ENCODE measurements around the gene EML3.
"Not testable (repeated sequence)": the region's sequence is repeated elsewhere in the genome, so short reads cannot be mapped to it uniquely, and the experiment has no call there.

EML3 gene

DNA sequence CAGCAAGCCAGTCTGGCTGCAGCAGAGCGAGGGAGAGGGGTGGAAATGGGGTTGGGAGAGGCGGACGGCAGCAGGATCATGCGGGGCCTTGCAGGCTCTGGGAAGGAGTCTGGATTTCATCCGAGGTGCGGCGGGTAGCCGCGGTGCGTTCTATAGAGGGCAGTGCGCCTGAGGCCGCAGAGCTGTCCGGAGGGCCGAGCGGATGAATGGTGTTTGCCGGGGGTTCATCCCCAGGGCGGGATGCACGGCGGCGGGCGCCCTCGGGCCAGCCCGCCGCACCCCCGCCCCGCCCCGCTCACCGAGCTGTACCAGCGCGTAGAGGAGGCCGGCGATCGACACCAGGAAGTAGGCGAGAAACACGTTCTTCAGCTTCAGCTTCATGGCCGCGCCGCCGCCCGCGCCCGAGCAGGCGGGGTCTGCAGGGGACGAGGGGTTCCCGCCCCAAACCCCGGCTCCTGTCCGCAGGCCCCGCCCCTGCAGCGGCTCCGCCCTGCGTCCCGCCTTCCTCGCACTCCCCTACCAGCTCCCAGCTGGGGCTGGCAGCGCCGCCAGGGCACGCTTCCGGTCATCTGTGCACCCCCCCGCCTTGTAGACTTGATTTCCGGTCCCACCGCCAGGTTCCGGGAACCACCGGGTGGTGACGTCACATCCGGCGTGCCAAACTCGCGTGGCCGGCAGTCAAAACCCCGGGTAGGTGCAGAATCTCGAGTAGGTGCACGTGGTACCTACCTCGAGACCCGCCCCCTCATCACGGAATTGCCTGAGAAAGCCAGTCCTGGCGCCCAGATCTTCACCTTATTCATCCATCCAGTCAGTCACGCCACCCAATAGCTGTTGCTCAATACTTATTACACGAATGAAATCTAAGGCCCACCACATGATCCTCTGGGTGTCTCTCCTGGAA is 9.2 kb upstream of the EML3 start, which contains the start of gene B3GAT3:
B3GAT3 (minus strand) TSS at position 420 of the 904 bp plus-strand sequence; CDS start at position 381, 39 bp downstream.
- peak; percentile 84 to 99 (median 97) for DNase-seq

DNA sequence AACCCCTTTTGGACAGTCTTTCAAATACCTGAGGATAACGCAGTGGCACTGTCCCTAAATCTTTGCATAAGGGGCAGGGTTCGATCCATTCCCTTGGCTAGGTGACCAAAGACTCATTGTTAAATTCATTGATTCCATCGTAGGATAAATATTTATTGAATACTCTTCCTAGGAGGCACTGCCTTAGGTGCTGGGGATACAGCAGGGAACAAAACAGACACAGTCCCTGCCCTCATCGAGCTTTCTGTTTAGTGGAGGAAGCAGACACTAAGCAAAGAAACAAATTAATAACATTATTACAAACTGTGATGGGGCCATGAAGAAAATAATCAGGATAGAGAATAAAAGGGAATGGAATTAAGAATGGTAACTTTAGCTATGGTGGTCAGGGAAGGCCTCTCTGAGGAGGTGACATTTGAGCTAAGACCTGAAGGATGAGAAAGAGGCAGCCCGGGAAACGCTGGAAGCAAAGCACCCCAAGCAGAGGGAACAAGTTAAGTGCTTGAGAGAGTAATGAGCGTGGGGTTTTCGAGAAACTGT is 8.5 kb upstream of the EML3 start:
- no peak for DNase-seq

DNA sequence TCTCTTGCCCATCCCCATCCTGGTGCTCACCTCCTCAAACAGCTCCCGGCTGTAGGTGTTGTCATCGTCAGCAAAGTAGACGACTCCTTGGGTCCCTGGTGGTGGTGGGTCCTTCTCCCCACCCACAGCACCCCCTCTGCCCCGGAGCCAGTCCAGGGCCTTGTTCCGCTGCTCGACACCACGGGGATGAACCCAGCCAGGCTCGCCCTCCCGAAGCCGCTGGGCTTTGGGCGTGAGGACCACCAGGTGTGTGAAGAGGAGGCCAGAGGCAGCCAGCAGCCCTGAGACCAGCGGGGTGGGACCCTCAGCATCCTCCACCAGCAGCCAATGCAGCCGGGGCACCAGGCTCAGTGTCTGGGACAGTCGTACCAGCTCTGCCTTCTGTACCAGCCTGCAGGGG is 4.4 kb upstream of the EML3 start:
- not testable (repeated sequence) for DNase-seq

GRCh38 chr11:62615521-62615920 is 2.9 kb upstream of the EML3 start:
- DNase-seq = no peak

DNA sequence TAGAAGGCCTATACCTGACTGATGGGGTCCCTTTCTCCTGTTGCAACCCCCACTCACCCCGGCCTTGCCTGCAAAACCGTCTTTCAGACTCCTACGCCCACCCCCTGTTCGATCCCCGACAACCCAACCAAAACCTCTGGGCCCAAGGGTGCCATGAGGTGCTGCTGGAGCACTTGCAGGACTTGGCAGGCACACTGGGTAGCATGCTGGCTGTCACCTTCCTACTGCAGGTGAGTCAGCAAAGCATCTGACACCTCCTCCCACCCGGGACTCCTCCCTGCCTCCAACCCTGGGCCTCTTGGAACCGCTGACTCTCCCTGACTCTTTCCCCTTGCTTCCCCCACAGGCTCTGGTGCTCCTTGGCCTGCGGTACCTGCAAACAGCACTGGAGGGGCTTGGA is 1.7 kb upstream of the EML3 start:
- peak in 3 of 51 donors; percentile 31 to 50 (median 37) for DNase-seq

- DNase-seq = peak in 27 of 51 donors; percentile 36 to 84 (median 65)
These were observed 760 bp upstream of the EML3 start for GRCh38 chr11:62613291-62613778.

GRCh38 chr11:62611705-62612365 is 740 bp downstream of the EML3 start:
- peak in 19 of 51 donors; percentile 10 to 62 (median 32) for DNase-seq

DNA sequence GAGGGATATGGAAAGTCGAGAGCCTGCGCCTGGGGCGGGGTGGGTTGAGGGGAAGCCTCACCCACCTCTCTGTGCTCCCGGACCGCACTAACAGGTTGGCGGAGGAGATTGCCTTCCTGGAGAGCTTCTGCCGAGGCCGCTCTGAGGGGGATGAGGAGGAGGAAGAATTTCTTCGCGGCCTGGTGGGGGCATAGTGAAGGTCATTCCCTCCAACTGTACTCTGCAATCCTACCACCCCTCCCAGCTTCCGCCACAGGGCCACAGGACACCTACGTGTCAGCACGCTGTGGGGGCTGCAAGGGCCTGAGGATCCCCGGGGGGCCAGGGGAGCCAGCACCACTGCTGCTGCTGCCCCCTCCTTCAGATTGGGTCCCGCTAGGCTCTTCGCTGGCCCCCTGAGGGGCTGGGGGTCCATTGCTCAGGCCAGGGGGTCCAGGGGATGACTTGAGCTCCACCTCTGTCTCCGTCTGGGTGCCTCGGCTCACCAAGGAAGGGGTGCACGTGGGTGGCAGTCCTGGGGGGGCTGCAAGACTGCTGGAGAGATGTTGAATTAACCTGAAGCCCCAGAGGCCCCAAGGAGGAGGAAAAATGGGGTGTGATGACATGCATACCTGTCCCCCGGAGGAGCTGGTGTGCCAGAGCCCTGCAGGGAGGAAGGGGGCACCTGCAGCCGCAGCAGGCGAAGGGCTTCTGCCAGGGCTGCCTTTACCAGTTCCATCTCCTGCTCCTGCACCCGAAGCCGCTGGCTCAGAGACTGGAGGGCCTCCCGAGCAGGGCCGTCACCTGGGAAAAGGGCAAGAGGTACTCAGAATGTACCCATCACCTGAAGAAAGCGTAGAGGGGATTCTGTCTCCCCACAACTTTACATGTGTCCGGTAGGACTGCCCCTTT is 1.5 kb downstream of the EML3 start:
- DNase-seq = no peak

DNA sequence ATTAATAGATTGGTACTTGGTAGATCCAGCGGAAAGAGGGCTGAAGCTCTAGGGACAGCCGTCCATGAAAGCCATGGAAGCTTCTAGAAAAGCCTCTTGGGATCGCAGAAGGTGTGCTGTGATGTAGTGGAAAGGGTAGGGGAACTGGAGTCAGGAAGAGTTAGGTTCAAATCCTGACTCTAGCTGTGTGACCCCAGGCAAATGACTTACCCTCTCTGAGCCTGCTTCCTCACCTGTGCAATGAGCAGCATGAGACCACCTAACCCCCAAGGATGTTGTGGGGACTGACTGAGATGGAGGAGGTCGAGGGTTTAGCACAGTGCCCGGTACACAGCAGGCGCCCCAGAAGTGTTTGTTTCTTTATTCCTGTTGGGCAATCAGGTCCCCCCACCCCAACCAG is 2.2 kb downstream of the EML3 start:
- no peak for DNase-seq

DNA sequence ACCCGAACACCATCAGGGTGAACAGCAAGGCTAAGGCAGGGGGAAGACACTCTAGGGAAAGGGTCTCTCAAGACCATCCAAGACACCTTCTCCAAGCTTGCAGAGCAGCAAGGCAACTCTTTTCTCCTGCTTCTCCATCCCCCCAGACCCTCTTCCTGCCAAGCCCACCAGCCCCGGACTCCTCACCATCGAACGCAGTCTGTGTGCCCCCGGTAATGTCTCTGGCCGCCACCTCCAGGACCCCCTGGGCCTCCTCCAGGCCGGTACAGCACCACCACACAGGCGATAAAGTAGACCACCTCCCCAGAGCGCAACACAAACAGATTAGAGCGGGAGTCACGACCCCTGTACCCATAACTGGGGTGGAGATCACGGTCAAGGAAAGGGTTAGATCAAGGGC is 3.8 kb downstream of the EML3 start:
- DNase-seq = no peak

DNA sequence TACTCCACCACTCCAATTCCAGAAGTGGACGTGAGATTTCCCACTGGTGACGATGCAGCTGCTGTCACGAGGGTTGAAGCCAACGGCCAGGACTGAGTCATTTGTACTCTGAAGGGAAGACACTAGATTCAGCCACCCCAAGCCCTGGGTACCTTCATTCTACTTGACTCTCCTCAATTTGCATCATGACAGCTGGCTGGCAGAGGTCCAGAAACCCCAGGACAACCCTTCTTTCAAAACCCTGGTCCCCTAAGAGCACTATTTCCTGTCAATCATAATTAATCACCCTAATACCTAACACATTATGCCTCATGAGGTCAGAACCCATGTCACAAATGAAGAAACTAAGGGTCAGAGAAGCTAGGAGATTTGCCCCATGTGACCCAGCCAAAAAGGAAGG is 4.9 kb downstream of the EML3 start:
- DNase-seq = no peak

- no peak for DNase-seq
These were observed 6.7 kb downstream of the EML3 start for GRCh38 chr11:62605902-62606301.

- no peak for DNase-seq
These were observed 7.1 kb downstream of the EML3 start for GRCh38 chr11:62605467-62605866.

DNA sequence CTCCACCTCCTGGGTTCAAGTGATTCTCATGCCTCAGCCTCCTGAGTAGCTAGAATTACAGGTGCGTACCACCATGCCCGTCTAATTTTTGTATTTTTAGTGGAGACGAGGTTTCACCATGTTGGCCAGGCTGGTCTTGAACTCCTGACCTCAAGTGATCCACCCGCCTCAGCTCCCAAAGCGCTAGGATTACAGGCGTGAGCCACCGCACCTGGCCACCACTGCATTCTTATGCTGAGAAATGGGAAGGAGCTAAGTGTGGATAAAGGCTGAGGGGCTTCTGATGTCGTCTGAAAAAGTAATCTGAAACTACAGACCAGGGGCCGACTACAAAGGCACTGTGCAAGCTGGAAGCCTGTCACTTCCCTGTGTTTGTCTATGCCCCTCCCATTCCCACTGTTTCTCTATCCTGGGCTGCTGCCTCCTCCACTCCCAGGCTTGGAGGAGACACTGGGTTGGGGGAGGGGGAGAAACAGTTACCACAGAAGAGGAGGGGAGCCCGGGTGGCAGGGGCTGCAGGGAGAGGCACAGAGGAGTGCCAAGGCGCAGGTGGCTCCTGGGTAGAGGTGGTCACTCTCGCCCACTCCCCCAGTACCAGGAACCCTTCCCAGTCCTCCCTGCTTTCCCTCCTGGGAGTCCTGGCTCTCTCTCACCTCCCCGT is 8.0 kb downstream of the EML3 start:
- peak in 1 of 51 donors; percentile 11 for DNase-seq

GRCh38 chr11:62603776-62604299 is 8.7 kb downstream of the EML3 start:
- no peak for DNase-seq

- no peak for DNase-seq
These were observed 9.5 kb downstream of the EML3 start for GRCh38 chr11:62603072-62603408.

DNA sequence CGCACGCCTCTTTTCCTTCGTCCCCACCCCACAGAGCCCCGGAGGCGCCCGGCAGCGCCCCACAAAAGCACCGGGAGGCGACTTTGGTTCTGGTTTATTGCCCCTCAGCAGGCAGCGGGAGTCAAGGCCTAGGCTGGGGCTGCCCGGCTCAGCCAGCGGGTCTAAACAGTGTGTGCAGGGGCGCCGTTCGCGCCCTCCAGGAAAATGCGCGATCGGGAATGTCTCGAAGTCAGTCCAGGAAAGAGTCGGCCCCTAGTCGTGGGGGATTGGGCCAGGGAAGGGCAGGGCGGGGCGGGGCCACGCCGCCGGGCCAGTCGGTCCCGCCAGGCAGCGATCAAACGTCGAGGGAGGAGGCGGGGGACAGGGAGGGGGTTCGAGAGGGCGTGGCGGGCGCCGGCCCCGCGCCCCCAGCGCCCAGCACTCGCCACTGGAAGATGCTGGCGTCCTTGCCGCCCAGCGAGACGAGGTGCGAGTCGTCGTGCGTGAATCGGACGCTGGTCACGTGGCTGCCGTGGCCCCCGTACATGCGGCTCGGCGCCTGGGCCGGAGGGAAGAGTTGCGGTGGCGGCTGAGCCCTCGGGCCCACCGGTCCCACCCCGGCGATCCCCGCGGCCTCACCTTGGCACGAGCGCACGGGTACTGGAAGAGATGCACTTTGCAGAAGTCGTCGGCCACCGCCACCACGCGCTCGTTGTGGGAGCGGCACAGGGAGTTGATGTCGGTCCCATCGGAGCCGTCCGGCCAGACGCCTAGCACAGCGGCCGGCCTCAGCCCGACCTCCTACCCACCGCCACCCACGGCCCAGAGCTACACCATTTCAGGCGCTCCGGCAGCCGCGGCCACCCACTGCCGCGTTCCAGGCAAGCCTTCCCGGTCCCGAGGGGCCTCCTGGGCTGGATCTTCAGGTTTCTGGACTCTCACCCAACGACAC is 10.2 kb downstream of the EML3 start:
- DNase-seq = peak in 46 of 51 donors; percentile 23 to 94 (median 72)

- DNase-seq = peak; percentile 89 to 99 (median 96)
These were observed 11.0 kb downstream of the EML3 start, which contains the start of gene MTA2 for GRCh38 chr11:62601372-62602140. Gene MTA2 (minus strand): TSS chr11:62601865. CDS start chr11:62601450, 415 bp downstream.

GRCh38 chr11:62601122-62601371 is 11.5 kb downstream of the EML3 start:
- DNase-seq = peak in 13 of 51 donors; percentile 23 to 64 (median 47)
